ENCODE measurements around the gene AGBL5.
"Not testable (repeated sequence)": the region's sequence is repeated elsewhere in the genome, so short reads cannot be mapped to it uniquely, and the experiment has no call there.

The AGBL5 gene

GRCh38 chr2:27054721-27055120 lies 3.3 kb downstream of the AGBL5 start:
- ATAC-seq, result no peak

GRCh38 chr2:27057184-27057583 lies 5.7 kb downstream of the AGBL5 start:
- no peak for ATAC-seq

GRCh38 chr2:27058210-27058609 lies 6.7 kb downstream of the AGBL5 start:
- ATAC-seq, result no peak

- ATAC-seq, result no peak
These were observed 7.8 kb downstream of the AGBL5 start for GRCh38 chr2:27059141-27059820.

GRCh38 chr2:27060323-27060722 lies 8.9 kb downstream of the AGBL5 start:
- ATAC-seq, result no peak

- ATAC-seq, result no peak
These were observed 13.7 kb downstream of the AGBL5 start for GRCh38 chr2:27065128-27065527.

GRCh38 chr2:27067385-27067784 lies 15.9 kb downstream of the AGBL5 start:
- ATAC-seq, result no peak

GRCh38 chr2:27069436-27069835 lies 18.0 kb downstream of the AGBL5 start:
- no peak for ATAC-seq

GRCh38 chr2:27069961-27070618 lies 18.6 kb downstream of the AGBL5 start:
- no peak for ATAC-seq

GRCh38 chr2:27070653-27071276 lies 19.3 kb downstream of the AGBL5 start:
- no peak for ATAC-seq

- ATAC-seq, result peak; percentile 95 to 96
These were observed 20.0 kb downstream of the AGBL5 start, which contains the start of gene OST4 for GRCh38 chr2:27071277-27071989. OST4 (minus strand) TSS chr2:27071654.

GRCh38 chr2:27071990-27072830 lies 20.7 kb downstream of the AGBL5 start:
- ATAC-seq, result no peak

GRCh38 chr2:27072920-27073319 lies 21.5 kb downstream of the AGBL5 start:
- no peak for ATAC-seq

GRCh38 chr2:27073782-27074181 lies 22.3 kb downstream of the AGBL5 start:
- no peak for ATAC-seq

- ATAC-seq, result no peak
These were observed 23.5 kb downstream of the AGBL5 start for GRCh38 chr2:27074738-27075565.

- not testable (repeated sequence) for ATAC-seq
These were observed 24.1 kb downstream of the AGBL5 start for GRCh38 chr2:27075566-27075871.

- ATAC-seq, result no peak
These were observed 24.9 kb downstream of the AGBL5 start for GRCh38 chr2:27076323-27076722.

GRCh38 chr2:27077231-27077630 lies 25.8 kb downstream of the AGBL5 start:
- ATAC-seq, result no peak

- no peak for ATAC-seq
These were observed 27.1 kb downstream of the AGBL5 start, which contains the start of gene EMILIN1 for GRCh38 chr2:27078267-27079194. EMILIN1 (plus strand) TSS chr2:27078615; CDS start chr2:27079066, 451 bp downstream.

Measured in activated CD4-positive, CD25-positive, alpha-beta regulatory T cell treated with anti-CD3 and anti-CD28 coated beads, Interleukin-2, amount 50 U/mL, for 24 hours (primary cell).